Left lobe of liver (tissue), 2 donors: ENCODE results near the gene FAM118B. TPM values are rescaled to one million over a fixed set of nuclear protein-coding genes. Genes with fewer than 3 reads are reported as not detected.
A peak's percentile ranks its signal among the peaks of the same experiment; 100 is the strongest.

ENCODE experiments used
- ATAC-seq: fragments of 200-7000 bp; cut with Tn5 transposase; one replicate; pipeline ENCODE4 v1.9.1; 2020; ENCODE audit warnings: mild to moderate bottlenecking, moderate library complexity
- DNase-seq: peaks from one replicate; pipeline ENCODE4 v3.0.0-alpha.2; 2020; ENCODE audit warnings: low spot score
- total RNA-seq: library from RNA; stranded (reverse); gene quantifications from one replicate; pipeline ENCODE4 v1.2.1, GENCODE V29; 2021
- donor health status: DM: no; HTN: no; CAD: no; lungs with moderate emphysema.
- donor health status: DM: no; HTN: yes; CAD: no.

FAM118B gene
- 4.8 TPM for total RNA-seq

- peak; percentile 98 for DNase-seq
- ATAC-seq = peak; percentile 97
These were observed at the start of gene FAM118B, which contains the start of gene RPUSD4 for GRCh38 chr11:126211236-126212088. FAM118B (plus strand) TSS chr11:126211782; CDS start chr11:126235002, 23,220 bp downstream. RPUSD4 (minus strand) TSS chr11:126211650; CDS start chr11:126211638, 12 bp downstream.

GRCh38 chr11:126162306-126163030 is 49.1 kb upstream of the FAM118B start:
- ATAC-seq (no peak), DNase-seq (no peak)

GRCh38 chr11:126163074-126163700 is 48.4 kb upstream of the FAM118B start:
- ATAC-seq (no peak), DNase-seq (no peak)

GRCh38 chr11:126163779-126164178 is 47.8 kb upstream of the FAM118B start:
- DNase-seq = no peak
- no peak for ATAC-seq

DNA sequence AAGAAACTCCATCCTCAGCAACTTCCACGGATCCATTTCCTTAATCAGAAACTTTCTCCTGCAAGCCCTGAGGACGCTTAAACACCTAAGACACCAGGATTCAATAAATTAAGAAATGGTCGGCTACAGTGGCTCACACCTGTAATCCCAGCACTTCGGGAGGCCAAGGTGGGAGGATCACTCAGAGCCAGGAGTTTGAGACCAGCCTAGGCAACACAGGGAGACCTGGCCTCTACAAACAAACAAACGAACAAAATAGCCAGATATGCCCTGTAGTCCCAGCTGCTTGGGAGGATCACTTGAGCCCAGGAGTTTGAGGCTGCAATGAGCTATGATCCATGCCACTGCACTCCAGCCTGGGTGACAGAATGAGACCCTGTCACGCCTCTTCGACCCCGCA is 46.8 kb upstream of the FAM118B start:
- ATAC-seq (no peak), DNase-seq (no peak)

GRCh38 chr11:126165311-126165720 is 46.3 kb upstream of the FAM118B start:
- no peak for DNase-seq

DNA sequence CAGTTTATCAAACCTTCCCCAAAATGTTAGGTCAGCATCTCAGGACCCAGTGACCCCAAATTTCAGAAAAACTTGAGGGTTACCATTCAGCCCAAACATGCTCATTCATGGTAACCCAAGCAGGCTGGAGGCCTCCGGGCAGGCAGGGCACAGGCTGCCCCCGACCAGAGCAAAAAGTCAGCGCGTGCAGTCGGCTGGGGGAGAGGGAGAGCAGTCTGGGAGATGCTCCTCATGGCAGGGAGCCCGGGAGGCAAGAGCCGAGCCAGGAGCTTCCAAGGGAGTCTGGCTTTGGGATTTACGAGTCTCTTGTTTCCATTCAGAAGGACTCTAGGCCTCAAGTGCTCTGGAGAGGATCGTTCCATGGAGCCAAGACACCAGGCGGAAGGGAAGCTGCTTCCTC is 45.8 kb upstream of the FAM118B start:
- no peak for ATAC-seq

More at GRCh38 chr11:126165311-126165720, 46.3 kb upstream of the FAM118B start:
- ATAC-seq = no peak

DNA sequence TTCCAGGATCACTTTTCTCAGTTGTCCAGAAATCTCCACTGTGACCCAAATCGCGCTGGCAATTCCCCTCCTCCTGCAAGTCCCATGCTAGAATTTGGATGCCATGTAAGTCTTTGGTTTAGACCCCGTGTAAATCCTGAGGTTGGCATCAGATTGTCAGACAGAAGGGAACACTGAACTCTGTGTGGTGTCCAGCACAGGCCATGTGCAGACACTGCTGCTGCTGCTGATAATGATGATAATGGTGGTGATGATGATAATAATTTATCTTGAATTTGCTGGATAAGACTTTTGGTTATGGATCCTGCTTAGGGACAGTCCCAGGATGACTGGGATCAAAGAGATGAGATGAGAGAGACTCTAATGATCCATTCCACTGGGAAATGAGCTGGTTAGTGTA is 45.2 kb upstream of the FAM118B start:
- DNase-seq (no peak), ATAC-seq (no peak)

More for the DNA sequence above, 45.8 kb upstream of the FAM118B start:
- no peak for DNase-seq

DNA sequence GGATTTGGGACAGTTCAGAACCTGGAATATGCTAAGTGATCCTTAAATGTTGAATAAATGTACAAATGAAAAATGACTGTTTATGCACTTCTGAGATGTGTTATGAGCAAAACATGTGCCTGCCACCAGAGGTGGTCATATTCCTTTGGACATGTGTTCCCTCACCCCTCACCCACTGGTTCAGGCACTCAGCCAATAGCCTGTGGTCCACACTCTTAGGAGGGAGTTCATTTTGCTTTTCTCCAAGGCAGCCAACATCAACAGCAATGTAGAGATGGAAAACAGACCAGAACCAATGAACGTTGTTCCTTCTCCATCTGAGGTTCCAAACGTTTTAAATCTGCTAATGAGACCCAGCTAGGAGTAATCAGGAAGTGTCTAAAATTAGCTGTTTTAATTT is 44.1 kb upstream of the FAM118B start:
- no peak for DNase-seq
- no peak for ATAC-seq

GRCh38 chr11:126169291-126169690 is 42.3 kb upstream of the FAM118B start:
- ATAC-seq (no peak), DNase-seq (no peak)

DNA sequence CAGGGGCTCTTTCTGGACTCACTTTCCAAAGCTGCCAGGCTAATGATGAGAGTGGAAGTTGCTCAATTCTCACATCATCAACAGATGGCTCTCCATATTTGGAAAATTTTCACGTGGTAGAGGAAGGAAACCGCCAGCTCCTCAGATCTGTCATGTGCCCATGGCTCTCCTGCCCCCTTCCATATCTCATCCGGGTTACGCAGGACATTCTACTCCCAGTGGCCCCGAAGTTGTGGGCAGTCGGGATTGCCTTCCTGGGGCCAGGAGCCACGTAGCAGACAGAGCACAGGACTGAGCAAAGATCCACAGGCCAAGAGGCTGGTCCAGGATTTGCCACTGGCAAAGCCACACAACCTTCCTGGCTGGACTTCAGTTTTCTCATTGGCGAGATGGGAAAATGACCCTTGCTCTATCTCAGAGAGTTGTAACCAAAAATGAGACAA is 39.0 kb upstream of the FAM118B start:
- DNase-seq = peak; percentile 84
- ATAC-seq = peak; percentile 93

- ATAC-seq (no peak), DNase-seq (no peak)
These were observed 38.3 kb upstream of the FAM118B start for GRCh38 chr11:126173257-126173656.

- DNase-seq (no peak), ATAC-seq (no peak)
These were observed 36.8 kb upstream of the FAM118B start for GRCh38 chr11:126174816-126175215.

DNA sequence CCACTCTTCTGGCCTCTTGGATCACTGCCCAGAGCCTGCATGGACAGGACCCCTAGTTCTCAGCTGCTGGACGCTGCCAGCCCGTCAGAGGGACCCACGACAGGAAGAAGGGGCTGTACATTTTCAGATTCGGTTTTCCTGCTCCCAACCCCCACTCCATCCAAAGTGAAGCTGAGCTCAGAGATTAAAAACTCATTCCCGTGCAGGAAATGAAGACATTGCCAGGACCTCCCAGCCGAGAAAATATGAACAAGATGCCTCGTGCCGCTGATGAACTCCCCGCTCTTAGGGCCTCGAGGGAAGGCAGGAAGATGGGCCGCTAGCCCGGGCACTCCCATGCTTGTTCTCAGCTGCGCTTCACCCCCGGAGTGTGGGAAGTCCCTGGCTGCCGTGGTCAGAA is 36.2 kb upstream of the FAM118B start:
- no peak for DNase-seq
- no peak for ATAC-seq

GRCh38 chr11:126176853-126177470 is 34.6 kb upstream of the FAM118B start:
- DNase-seq = no peak
- no peak for ATAC-seq

GRCh38 chr11:126181939-126182730 is 29.4 kb upstream of the FAM118B start:
- DNase-seq (no peak), ATAC-seq (no peak)

DNA sequence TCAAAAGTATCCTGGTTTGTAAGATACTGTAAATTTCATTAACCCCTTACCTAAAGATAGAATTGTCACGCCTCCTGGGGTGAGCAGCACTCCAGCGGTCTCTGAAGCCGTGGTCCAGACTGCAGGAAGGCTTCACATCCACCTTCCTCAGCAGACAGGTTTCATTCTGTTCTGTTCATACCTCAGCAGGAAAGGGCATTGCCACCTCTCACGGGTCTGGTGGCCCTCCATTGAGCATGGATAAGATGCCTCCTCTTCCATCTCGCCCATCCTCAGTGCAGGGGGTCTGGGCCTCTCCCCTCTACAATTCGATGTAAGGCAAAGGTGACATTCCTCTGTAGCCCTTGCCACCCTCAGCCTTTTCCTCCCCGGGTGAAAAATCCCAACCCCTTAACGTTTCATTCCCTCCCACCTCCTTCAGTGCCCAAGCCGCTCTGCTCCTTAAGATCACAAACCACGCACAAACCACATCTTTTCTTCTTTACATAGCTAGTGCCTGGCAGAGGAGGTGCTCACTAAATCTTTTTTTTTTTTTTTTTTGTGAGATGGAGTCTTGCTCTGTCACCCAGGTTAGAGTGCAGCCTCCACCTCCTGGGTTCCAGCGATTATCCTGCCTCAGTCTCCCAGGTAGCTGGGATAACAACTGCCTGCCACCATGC is 28.7 kb upstream of the FAM118B start:
- no peak for DNase-seq
- no peak for ATAC-seq

- no peak for DNase-seq
These were observed 26.1 kb upstream of the FAM118B start for GRCh38 chr11:126185259-126186024.

More at GRCh38 chr11:126185259-126186024, 26.1 kb upstream of the FAM118B start:
- ATAC-seq = no peak
